Middle frontal gyrus (tissue), 1 donor: ENCODE measurements around the gene C2orf74.
"Not testable (repeated sequence)": the region's sequence is repeated elsewhere in the genome, so short reads cannot be mapped to it uniquely, and the experiment has no call there.

Experiments
- DNase-seq: peaks from one replicate; pipeline ENCODE4 v3.0.0-alpha.2; 2015; ENCODE audit warnings: low spot score; ENCODE audit errors: extremely low spot score

C2orf74 gene

DNA sequence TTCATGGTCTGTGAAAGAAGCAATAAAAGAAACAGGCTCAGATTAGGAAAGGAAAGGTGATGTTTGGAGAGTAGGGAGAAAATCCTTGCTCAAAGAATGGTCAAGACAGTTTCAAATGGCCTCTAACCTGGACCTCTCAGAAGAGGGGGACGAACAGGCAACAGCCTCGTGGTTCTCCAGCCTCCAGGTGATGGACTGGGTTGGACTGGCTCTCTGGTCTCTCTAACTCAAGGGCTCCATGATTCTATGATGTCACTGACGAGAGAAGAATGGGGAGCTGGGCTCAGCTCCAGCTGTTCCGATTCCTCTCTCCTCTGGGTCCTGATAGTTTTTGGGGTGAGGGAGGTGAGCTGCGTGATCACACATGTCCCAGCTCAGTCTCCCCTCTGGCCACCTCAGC lies at the start of gene C2orf74:
Gene C2orf74, plus strand, starts transcription at position 301 of the 400 bp plus-strand sequence. CDS start 327 bp downstream, outside the sequence.
- no peak for DNase-seq

- no peak for DNase-seq
Observed at GRCh38 chr2:61114147-61114546, 47.8 kb upstream of the C2orf74 start.

GRCh38 chr2:61116302-61116701 lies 45.7 kb upstream of the C2orf74 start:
- DNase-seq, result no peak

- DNase-seq, result no peak
Observed at GRCh38 chr2:61117534-61117933, 44.5 kb upstream of the C2orf74 start.

GRCh38 chr2:61125123-61125710 lies 36.8 kb upstream of the C2orf74 start:
- DNase-seq, result no peak

DNA sequence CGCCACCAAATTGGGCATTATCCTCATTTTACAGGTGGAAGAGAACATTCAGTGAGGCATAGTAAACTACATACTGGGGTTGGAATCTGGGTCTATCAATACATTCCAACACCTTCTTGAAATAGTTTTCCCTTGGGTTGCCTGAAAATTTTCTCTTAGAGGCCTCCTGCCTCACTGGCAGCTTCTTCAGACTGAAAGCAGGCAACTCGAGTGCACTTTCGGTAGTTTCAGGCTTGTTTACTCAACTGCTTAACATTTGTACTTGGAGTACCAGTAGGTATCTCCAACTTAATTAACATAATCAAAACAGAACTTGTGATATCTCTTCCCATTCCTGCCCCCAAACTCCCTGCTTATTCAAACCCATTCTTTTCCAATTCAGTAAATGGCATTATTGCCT lies 36.2 kb upstream of the C2orf74 start:
- DNase-seq, result no peak

DNA sequence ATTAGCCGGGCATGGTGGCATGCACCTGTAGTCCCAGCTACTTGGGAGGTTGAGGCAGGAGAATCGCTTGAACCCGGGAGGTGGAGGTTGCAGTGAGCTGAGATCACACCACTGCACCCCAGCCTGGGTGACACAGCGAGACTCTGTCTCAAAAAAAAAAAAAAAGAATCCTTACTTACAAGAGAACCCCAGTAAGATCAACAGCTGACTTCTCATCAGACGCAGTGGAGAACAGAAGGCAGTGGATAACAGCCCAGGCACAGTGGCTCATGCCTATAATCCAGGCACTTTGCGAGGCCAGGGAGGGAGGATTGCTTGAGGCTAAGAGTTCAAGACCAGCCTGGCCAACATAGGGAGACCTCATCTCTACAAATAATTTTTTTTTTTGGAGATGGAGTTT lies 33.9 kb upstream of the C2orf74 start:
- DNase-seq, result not testable (repeated sequence)

DNA sequence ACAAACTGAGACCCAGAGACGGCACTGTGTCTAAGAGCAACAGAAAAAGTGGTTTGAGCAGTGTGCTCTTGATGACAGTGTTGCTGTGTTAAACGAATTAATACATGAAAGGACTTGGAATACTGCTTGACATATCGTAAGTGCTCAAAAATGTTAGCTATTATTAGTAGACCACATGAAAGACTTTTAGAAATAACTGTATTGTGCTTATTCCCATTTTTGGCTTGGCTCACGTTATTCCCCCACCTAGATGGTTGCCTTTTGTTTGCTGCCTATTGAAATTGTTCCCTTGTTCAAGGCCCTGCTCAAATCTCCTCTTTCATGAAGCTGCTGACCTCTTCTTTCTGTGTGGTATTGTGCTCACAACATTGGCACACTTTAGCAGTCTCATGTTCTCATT lies 27.8 kb upstream of the C2orf74 start:
- DNase-seq, result no peak

- DNase-seq, result peak; percentile 18
Observed at GRCh38 chr2:61135510-61135909, 26.5 kb upstream of the C2orf74 start.

DNA sequence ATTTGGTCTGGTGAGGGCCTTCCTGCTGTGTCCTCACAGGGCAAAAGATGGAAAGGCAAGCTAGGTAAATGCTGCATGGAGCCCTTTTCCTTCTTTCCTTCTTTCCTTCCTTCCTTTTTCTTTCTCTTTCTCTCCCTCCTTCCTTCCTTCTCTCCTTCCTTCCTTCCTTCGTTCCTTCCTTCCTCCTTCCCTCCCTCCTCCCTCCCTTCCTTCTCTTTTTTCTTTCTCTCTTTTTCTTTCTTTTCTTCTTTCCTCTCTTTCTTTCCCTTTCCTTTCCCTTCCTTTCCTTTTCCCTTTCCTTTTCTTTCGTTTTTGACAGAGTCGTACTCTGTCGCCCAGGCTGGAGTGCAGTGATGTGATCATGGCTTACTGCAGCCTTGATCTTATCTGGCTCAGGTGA lies 23.1 kb upstream of the C2orf74 start:
- no peak for DNase-seq

DNA sequence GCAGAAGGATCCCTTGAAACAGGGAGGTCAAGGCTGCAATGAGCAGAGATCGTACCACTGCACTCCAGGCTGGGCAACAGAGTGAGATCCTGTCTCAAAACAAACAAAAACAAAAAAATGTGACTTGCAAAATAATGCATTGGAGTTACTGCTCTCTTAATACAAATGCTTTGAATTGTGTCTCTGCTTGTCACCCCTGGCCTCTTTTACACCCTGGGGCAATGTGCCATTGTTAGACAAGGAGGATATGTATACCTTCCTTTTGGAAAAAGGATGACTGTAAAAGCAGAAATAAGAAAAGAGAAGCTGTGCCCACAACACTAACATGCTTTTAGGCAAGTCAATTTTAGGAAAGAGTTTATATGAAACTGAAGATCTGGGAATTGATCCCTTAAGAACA lies 20.8 kb upstream of the C2orf74 start:
- DNase-seq, result no peak

DNA sequence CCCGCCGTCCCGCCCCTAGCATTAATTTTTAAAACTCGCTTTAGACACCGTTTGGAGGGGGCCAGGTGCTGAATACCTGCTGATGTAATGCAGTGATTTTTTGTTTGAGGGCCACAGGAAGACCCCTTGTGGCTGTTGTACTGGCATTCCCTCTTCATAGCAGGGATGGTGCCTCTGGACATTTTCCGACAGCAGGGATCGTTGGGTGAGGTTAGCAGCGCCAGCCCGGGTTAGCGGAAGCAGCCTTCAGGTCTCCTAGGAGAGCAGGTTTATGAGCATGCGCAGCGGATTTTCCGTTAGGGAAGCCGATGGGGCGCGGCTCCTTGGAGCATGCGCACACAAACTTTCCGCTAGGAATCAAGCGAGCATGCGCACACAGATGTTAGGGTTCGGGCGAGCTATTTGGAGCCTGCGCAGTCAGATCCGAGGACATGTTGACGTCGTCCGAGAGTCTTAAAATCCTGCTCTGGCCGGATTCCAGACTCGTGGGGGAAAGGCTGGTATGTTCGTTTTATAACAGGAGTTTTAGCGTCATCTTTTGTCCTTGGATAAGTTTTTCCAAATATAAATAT lies 17.2 kb upstream of the C2orf74 start:
- peak; percentile 94 for DNase-seq

DNA sequence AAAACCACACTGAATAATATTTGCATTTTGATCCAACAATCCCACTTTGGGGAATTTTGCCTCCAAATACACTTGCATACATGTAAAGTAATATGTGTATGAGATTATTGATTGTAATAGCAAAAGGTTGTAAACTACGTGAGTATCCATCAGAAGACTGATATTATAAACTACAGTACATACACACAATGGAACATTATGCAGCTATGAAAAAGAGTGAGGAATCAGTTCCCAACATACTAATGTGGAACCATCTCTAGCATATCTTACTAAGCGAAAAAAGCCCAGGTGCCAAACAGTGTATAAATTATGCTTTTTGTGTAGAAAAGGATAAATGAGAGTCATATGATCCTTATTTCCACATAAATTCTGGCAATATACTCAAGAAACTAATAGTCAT lies 16.0 kb upstream of the C2orf74 start:
- DNase-seq, result no peak

DNA sequence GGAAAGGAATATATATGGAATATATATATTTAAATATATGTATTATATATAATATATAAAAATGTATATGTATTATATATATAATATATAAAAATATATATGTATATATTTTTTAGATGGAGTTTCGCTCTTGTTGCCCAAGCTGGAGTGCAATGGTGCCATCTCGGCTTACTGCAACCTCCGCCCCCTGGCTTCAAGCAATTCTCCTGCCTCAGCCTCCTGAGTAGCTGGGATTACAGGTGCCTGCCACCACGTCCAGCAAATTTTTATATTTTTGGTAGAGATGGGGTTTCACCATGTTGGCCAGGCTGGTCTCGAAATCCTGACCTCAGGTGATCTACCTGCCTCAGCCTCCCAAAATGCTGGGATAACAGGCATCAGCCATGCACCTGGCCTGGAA lies 13.9 kb upstream of the C2orf74 start:
- DNase-seq, result not testable (repeated sequence)

GRCh38 chr2:61149074-61149473 lies 12.9 kb upstream of the C2orf74 start:
- DNase-seq, result no peak

GRCh38 chr2:61151436-61151835 lies 10.6 kb upstream of the C2orf74 start:
- DNase-seq, result no peak

GRCh38 chr2:61157371-61158003 lies 4.5 kb upstream of the C2orf74 start:
- DNase-seq, result no peak

- no peak for DNase-seq
Observed at GRCh38 chr2:61158356-61158955, 3.5 kb upstream of the C2orf74 start.

- DNase-seq, result no peak
Observed at GRCh38 chr2:61162721-61163120, 733 bp downstream of the C2orf74 start.

- not testable (repeated sequence) for DNase-seq
Observed at GRCh38 chr2:61165082-61165481, 3.1 kb downstream of the C2orf74 start.

GRCh38 chr2:61165946-61166345 lies 4.0 kb downstream of the C2orf74 start:
- DNase-seq, result no peak

DNA sequence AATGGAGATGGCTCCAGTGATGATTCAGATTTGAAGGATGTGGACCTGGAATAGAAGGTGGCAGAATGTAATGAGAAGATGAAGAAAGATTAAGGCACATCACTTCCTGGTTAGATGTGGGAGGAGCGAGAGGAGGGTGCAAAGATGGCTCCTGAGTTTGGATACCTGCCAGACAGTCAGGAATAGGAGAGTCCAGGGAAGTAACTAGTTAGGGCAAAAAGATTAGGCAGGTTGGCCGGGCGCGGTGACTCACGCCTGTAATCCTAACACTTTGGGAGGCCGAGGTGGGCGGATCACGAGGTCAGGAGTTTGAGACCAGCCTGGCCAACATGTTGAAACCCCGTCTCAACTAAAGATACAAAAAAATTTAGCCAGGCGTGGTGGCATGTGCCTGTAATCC lies 5.6 kb downstream of the C2orf74 start:
- no peak for DNase-seq

- no peak for DNase-seq
Observed at GRCh38 chr2:61172671-61173070, 10.7 kb downstream of the C2orf74 start.
